Measurements from ENCODE around the gene ANGPTL2. TPM values are rescaled to one million over a fixed set of nuclear protein-coding genes. Genes with fewer than 3 reads are reported as not detected.

Gene ANGPTL2
- total RNA-seq, 3 donors from 2014 or later: 4.1 to 50.9 (median 11.6) TPM

- intact Hi-C loops (cut with DNase I, micrococcal nuclease): no loop called here
- ATAC-seq: peak; percentile 45
Measured at GRCh38 chr9:127112056-127112455, 10.4 kb downstream of the ANGPTL2 start.

GRCh38 chr9:127109212-127109711 lies 13.2 kb downstream of the ANGPTL2 start:
- ATAC-seq: peak; percentile 36
- no peaks in the 10 kb centered on the region for H3K9me3 ChIP-seq
- no peak for TF ChIP-seq CTCF (IDR thresholded peaks at IDR 0.05)
- H3K36me3 ChIP-seq (ENCODE audit: low read depth): no peaks in the 10 kb centered on the region
- intact Hi-C loops (cut with DNase I, micrococcal nuclease): no loop called here
- H3K4me3 ChIP-seq: no peak overlapping the region
- no peaks in the 10 kb centered on the region for H3K4me1 ChIP-seq (ENCODE audit: low read depth)
- DNase-seq: no peak

More at GRCh38 chr9:127112056-127112455, 10.4 kb downstream of the ANGPTL2 start:
- H3K4me1 ChIP-seq (ENCODE audit: low read depth): no peaks in the 10 kb centered on the region
- no peak for DNase-seq
- no peak for TF ChIP-seq CTCF (IDR thresholded peaks at IDR 0.05)
- H3K4me3 ChIP-seq: no peak overlapping the region
- H3K9me3 ChIP-seq: no peaks in the 10 kb centered on the region
- no peaks in the 10 kb centered on the region for H3K36me3 ChIP-seq (ENCODE audit: low read depth)

- ATAC-seq: no peak
- Histone ChIP-seq H3K36me3 (ENCODE audit: low read depth) (no peaks in the 10 kb centered on the region), H3K9me3 (no peaks in the 10 kb centered on the region), H3K4me1 (ENCODE audit: low read depth) (no peaks in the 10 kb centered on the region), H3K4me3 (no peak overlapping the region)
- intact Hi-C loops (cut with DNase I, micrococcal nuclease): no loop called here
- no peak for TF ChIP-seq CTCF (IDR thresholded peaks at IDR 0.05)
- DNase-seq: no peak
Measured at GRCh38 chr9:127107929-127108876, 14.2 kb downstream of the ANGPTL2 start.

- H3K9me3 ChIP-seq: no peaks in the 10 kb centered on the region
- H3K4me3 ChIP-seq: no peak overlapping the region
- no peak for TF ChIP-seq CTCF (IDR thresholded peaks at IDR 0.05)
- H3K4me1 ChIP-seq (ENCODE audit: low read depth): no peaks in the 10 kb centered on the region
- ATAC-seq (no peak), DNase-seq (no peak)
- intact Hi-C loops (cut with DNase I, micrococcal nuclease): no loop called here
- H3K36me3 ChIP-seq (ENCODE audit: low read depth): no peaks in the 10 kb centered on the region
Measured at GRCh38 chr9:127107171-127107928, 15.1 kb downstream of the ANGPTL2 start.

GRCh38 chr9:127106466-127106855 lies 16.0 kb downstream of the ANGPTL2 start:
- no peak for TF ChIP-seq CTCF (IDR thresholded peaks at IDR 0.05)
- Histone ChIP-seq H3K36me3 (ENCODE audit: low read depth) (no peaks in the 10 kb centered on the region), H3K4me3 (no peak overlapping the region), H3K9me3 (no peaks in the 10 kb centered on the region), H3K4me1 (ENCODE audit: low read depth) (no peaks in the 10 kb centered on the region)
- DNase-seq (no peak), ATAC-seq (no peak)
- intact Hi-C loops (cut with DNase I, micrococcal nuclease): no loop called here

Data from mucosa of descending colon (tissue), 3 donors.